LNCaP clone FGC (cell line): ENCODE data around the gene B3GNT7.

Experiments
- DNase-seq: peaks from one replicate; pipeline ENCODE4 v3.0.0-alpha.2; 2011; ENCODE audit warnings: low read depth
- H3K4me3 ChIP-seq: 2 replicates; pipeline ENCODE4 v1.5.1; 2011; ENCODE audit warnings: mild to moderate bottlenecking, low read depth, low read length, control low read depth
- CTCF ChIP-seq: IDR thresholded peaks from 2 replicates; pipeline ENCODE4 v1.5.1; 2012; ENCODE audit warnings: mild to moderate bottlenecking; ENCODE audit not compliant: control insufficient read depth, insufficient read depth; ENCODE audit errors: extremely low read depth

Gene B3GNT7

GRCh38 chr2:231412618-231412963, 17.1 kb downstream of the B3GNT7 start:
- DNase-seq = no peak
- no peak for TF ChIP-seq CTCF
- H3K4me3 ChIP-seq = peak overlapping the region; percentile 47

GRCh38 chr2:231413456-231413855, 17.9 kb downstream of the B3GNT7 start:
- no peak for DNase-seq
- no peak overlapping the region for H3K4me3 ChIP-seq
- TF ChIP-seq CTCF = no peak

- no peak for DNase-seq
- TF ChIP-seq CTCF = no peak
- no peak overlapping the region for H3K4me3 ChIP-seq
These were observed 18.5 kb downstream of the B3GNT7 start for GRCh38 chr2:231413921-231414476.

GRCh38 chr2:231415029-231415428, 19.5 kb downstream of the B3GNT7 start:
- no peak for TF ChIP-seq CTCF
- DNase-seq = no peak
- no peak overlapping the region for H3K4me3 ChIP-seq

GRCh38 chr2:231418820-231419640, 23.5 kb downstream of the B3GNT7 start:
- no peak for TF ChIP-seq CTCF
- DNase-seq = no peak

GRCh38 chr2:231421051-231421580, 25.6 kb downstream of the B3GNT7 start:
- no peak overlapping the region for H3K4me3 ChIP-seq
- TF ChIP-seq CTCF = no peak
- DNase-seq = no peak

More at GRCh38 chr2:231418820-231419640, 23.5 kb downstream of the B3GNT7 start:
- no peak overlapping the region for H3K4me3 ChIP-seq
